GM12801 (cell line): ENCODE measurements around the gene SPTA1.

Experiments
- CTCF ChIP-seq: IDR thresholded peaks from one replicate; pipeline ENCODE4 v1.5.1; 2011; ENCODE audit warnings: control low read depth; ENCODE audit not compliant: insufficient read length; ENCODE audit errors: extremely low read depth

SPTA1 gene

GRCh38 chr1:158649052-158649451 lies 37.5 kb downstream of the SPTA1 start:
- no peak for TF ChIP-seq CTCF

- no peak for TF ChIP-seq CTCF
Observed at GRCh38 chr1:158646465-158646864, 40.0 kb downstream of the SPTA1 start.

DNA sequence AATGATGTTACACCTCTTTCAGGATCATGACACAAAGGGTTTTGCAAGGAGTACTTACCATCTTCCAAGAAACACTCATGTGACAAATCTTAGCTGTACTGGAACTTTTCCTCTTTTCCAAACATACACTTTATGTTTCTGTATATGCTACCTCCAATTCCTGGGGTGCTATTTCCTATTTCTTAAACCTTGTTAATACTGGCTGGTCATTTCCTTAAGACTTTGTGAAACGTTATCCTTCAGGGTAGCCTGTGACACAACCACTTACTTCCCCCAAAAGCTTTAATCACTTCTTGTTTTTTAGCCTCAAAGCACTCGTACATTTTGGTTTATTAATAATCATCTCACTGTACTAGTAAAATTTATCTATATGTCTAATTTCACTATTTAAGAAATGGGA lies 42.1 kb downstream of the SPTA1 start:
- TF ChIP-seq CTCF, result no peak

DNA sequence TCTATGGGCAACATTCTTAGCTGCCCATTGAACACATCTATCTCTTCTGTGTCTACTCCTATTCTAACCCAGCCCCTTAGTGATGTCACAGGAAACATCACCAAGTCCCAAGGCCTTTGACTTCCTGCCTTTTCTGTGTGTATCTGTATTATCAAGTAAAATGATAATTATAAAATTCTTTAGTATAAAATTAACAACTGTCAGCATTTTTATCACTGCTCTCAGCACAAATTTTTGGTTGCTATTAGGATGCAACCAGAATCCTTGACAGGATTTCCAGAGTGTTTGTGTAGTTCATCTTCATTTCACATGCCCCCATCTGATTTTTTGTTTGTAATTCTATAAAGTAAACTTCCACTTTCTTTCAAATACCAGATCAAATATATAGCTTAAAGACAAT lies 47.6 kb downstream of the SPTA1 start:
- TF ChIP-seq CTCF, result no peak

GRCh38 chr1:158638146-158638545 lies 48.4 kb downstream of the SPTA1 start:
- no peak for TF ChIP-seq CTCF

DNA sequence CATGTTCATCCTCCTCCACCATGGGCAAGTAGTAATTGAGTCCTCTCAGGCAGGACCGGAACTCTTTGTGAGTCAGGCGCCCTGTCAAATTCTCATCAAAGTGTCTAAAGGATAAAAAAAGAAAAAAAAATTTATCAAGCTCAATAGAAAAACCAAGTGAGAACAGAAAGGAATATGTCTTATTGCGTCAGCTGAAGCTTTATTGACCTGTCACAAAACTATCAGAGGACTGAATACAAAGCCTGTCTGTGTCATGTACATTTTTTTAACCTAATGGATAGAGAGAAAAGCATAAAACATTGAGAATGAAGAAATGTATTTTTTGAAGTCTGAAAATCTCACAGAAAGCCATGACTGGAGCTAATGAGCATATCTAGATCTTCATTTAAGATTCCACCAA lies 72.8 kb downstream of the SPTA1 start:
- no peak for TF ChIP-seq CTCF

GRCh38 chr1:158611916-158612315 lies 74.6 kb downstream of the SPTA1 start:
- TF ChIP-seq CTCF, result no peak

GRCh38 chr1:158607296-158607695 lies 79.2 kb downstream of the SPTA1 start:
- TF ChIP-seq CTCF, result no peak
